Vagina (tissue), 2 donors: ENCODE data around the gene GSK3A. TPM values are rescaled to one million over a fixed set of nuclear protein-coding genes. Genes with fewer than 3 reads are reported as not detected.
A peak's percentile ranks its signal among the peaks of the same experiment; 100 is the strongest.

Source experiments
- DNase-seq, 2 donors: peaks; one replicate each; pipeline ENCODE4 v3.0.0-alpha.2; 2017; ENCODE audit errors: extremely low spot score in 2 of 2
- H3K27ac ChIP-seq: fragments of 200-600 bp; sonication (generic); one replicate; pipeline ENCODE4 v1.5.1; 2019
- H3K27me3 ChIP-seq: fragments of 200-600 bp; sonication (generic); one replicate; pipeline ENCODE4 v1.5.1; 2019
- H3K36me3 ChIP-seq, 2 donors: fragments of 200-600 bp; sonication (generic); one replicate each; pipeline ENCODE4 v1.5.1; 2017 to 2019
- H3K4me1 ChIP-seq: fragments of 200-600 bp; sonication (generic); one replicate; pipeline ENCODE4 v1.5.1; 2019
- H3K4me3 ChIP-seq, 2 donors: fragments of 200-600 bp; sonication (generic); 1 replicate in 1 of 2; 2 replicates in 1 of 2; pipeline ENCODE4 v1.5.1; 2016 to 2019
- H3K9me3 ChIP-seq: fragments of 200-600 bp; sonication (generic); one replicate; pipeline ENCODE4 v1.5.1; 2019
- POLR2A ChIP-seq, 2 donors: fragments of 450-650 bp; IDR thresholded peaks; one replicate each; pipeline ENCODE4 v1.6.1; 2017; ENCODE audit warnings: antibody characterized with exemption in 2 of 2, mild to moderate bottlenecking in 2 of 2, moderate library complexity in 2 of 2
- POLR2AphosphoS5 ChIP-seq, 2 donors: sonication (generic); formaldehyde crosslinking; IDR thresholded peaks; one replicate each; pipeline ENCODE4 v1.9.0; 2017; ENCODE audit warnings: antibody characterized with exemption in 2 of 2, mild to moderate bottlenecking in 2 of 2, low read depth in 1 of 2; ENCODE audit not compliant: insufficient read depth in 1 of 2
- intact Hi-C: fragments of 100-400 bp; cut with DNase I; formaldehyde crosslinking; loops from one replicate; pipeline ENCODE4 v1.15.1; 2023
- total RNA-seq: library from RNA; depleted of rRNA; stranded (reverse); fragments of >200 nt; gene quantifications from one replicate; pipeline ENCODE4 v1.2.3, GENCODE V29; 2016
- TF ChIP-seq, protein P1 (sequence below), 3 experiments: fragments of 450-650 bp in 2 of 3; fragments of 200-600 bp in 1 of 3; sonication (generic) in 1 of 3; IDR thresholded peaks; one replicate each; pipeline ENCODE4 v1.5.1; 2017 to 2019; ENCODE audit warnings: antibody characterized with exemption in 3 of 3, mild to moderate bottlenecking in 2 of 3, moderate library complexity in 2 of 3

Gene GSK3A
- total RNA-seq, 1 donor from 2014 or later, result 21.1 TPM

DNA sequence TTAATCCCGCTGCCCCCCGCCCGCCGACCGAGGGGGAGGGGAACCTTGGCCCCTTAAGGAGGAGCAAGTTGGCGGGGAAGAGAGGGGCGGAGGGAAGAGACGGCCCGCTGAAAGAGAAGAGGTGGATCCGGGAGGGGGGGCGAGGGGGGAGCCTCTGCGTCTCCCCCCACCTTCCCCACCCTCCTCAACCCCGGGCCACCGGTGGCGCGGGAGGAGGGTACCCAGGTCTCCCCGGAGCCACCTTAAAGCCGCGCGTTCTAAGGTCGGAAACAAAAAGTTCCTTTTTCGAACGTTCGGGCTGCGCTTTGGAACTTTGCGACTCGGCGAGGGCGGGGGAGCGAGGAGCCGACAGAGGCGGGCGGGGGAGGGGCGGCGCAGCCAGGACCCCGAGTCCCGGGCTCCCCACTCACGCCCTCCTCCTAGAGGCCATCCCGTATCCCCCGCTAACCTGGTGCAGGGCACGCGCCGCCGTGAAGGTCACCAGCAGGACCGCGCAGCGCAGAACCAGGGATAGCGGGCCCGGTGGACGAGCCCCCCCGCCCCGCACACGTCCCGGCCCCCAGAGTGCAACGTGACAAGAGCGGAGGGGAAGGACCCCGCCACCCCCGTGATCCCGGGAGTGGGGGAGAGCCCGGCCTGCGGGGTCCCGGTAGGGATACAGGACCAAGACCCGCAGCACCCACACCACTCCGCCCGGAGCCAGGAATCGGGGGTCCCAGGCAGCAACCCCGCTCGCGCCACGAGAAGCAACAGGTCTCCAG, 11.9 kb upstream of the GSK3A start:
- H3K27ac ChIP-seq, result peak overlapping the region; percentile 100
- intact Hi-C loops, result loop anchor here (2.0 kb wide), 1 partner anchor 27 kb away; no protein-coding TSS in a partner anchor
- TF ChIP-seq, protein P1, sequence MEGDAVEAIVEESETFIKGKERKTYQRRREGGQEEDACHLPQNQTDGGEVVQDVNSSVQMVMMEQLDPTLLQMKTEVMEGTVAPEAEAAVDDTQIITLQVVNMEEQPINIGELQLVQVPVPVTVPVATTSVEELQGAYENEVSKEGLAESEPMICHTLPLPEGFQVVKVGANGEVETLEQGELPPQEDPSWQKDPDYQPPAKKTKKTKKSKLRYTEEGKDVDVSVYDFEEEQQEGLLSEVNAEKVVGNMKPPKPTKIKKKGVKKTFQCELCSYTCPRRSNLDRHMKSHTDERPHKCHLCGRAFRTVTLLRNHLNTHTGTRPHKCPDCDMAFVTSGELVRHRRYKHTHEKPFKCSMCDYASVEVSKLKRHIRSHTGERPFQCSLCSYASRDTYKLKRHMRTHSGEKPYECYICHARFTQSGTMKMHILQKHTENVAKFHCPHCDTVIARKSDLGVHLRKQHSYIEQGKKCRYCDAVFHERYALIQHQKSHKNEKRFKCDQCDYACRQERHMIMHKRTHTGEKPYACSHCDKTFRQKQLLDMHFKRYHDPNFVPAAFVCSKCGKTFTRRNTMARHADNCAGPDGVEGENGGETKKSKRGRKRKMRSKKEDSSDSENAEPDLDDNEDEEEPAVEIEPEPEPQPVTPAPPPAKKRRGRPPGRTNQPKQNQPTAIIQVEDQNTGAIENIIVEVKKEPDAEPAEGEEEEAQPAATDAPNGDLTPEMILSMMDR (IDR thresholded peaks at IDR 0.05), result no peak
- peak; percentile 67 to 76 for TF ChIP-seq POLR2AphosphoS5 (IDR thresholded peaks at IDR 0.05; ENCODE audit: insufficient read depth in 1 of 2, low read depth in 1 of 2)
- H3K9me3 ChIP-seq, result no peaks in the 10 kb centered on the region
- no peaks in the 10 kb centered on the region for H3K27me3 ChIP-seq
- H3K4me1 ChIP-seq, result peaks cover 52% of the 10 kb centered on the region
- DNase-seq, result no peak
- H3K36me3 ChIP-seq, result peaks cover 0 to 6% of the 10 kb centered on the region in 2 donors
- peak overlapping the region; percentile 97 for H3K4me3 ChIP-seq

DNA sequence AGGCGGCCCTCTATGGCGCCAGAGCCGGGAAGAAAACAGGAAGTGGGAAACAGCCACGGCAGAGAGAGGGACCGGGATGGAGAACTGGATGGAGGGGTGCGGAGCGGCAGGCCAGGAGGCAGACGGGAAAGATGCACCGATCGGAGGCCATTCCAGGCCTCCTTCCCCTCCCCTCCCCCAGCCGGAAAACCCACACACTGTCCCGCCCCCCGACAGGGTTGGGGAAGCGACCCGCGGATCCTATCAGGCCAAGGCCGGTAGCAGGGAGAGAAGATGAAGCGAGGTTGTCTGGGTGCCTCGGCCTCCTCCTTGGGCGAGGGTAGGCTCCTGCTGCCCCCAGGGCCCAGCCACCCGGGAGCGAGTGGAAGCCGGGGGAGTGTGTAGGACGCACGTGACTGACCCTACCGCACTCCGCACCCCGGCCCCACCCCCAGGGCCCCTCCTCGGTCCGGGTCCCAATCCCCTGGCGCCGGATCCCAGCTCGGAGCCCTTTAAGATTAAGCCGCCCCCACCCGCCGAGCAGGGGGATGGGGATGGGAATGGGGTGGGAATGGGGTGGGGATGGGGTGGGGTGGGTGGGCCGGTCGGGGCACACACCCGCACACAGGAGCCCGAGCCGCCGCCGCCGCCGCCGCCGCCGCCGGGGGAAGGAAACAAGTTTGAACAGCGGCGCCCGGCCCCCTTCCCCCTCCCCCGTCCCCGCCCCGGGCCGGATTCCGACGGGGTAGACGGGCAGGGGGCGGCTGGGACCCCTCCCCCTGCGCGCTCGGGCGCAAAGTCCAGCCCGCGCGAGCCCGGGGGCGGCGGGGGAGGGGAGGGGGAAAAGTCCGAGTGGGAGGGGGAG, 11.1 kb upstream of the GSK3A start:
- intact Hi-C loops, result loop anchor here (2.0 kb wide), 1 partner anchor 27 kb away; no protein-coding TSS in a partner anchor
- peaks cover 52% of the 10 kb centered on the region for H3K4me1 ChIP-seq
- no peaks in the 10 kb centered on the region for H3K9me3 ChIP-seq
- H3K36me3 ChIP-seq, result peaks cover 0 to 14% of the 10 kb centered on the region in 2 donors
- no peaks in the 10 kb centered on the region for H3K27me3 ChIP-seq
- peak overlapping the region; percentile 100 for H3K27ac ChIP-seq
- DNase-seq, result no peak
- TF ChIP-seq POLR2A (IDR thresholded peaks at IDR 0.05) (peak in 1 of 2 donors; percentile 18), POLR2AphosphoS5 (IDR thresholded peaks at IDR 0.05; ENCODE audit: insufficient read depth in 1 of 2, low read depth in 1 of 2) (peak; percentile 14 to 57)
- TF ChIP-seq, protein P1 (IDR thresholded peaks at IDR 0.05), result no peak
- H3K4me3 ChIP-seq, result peak overlapping the region; percentile 97

DNA sequence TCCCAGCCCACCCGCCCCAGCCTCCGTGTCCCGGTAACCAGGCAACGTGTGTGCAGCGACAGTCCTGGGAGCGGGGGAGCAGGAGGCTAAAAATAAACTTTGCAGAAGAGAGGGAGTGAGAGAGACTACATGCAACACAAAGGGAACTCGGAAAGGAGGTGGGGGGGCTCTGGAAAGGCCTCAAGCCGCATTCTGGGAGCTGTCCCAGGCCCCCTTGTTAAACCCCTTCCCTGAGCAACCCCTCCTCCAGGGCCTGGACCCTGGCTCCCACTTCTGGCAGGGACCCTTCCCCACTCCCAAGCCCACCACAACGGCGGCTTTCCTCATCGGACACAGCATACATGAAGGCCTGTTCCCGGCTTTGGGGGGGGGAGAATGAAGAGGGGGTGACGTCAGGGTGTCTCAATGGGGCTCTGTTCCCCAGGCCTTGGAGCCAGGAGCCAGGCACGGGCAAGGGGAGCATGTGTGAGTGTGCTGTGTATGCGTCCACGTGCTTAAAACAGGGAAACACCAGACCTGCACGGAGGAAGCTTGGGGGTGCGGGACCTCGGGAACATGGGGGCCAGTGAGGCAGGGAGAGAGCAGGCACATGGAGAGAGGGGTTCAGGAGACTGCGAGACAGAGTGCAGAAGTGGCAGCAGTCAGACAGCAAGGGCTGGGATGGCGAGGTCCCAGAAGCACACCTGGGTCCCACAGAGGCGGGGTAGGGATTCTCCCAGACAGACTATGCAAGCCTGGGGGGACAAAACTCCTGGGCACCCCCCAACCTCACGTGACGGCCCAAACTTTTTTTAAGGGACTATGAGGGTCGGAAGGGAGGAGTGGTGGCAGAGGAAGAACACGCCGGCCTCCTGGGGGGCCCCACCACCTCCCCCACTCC, 10.2 kb upstream of the GSK3A start:
- H3K9me3 ChIP-seq, result no peaks in the 10 kb centered on the region
- H3K4me1 ChIP-seq, result peaks cover 52% of the 10 kb centered on the region
- DNase-seq, result no peak
- intact Hi-C loops, result no loop called here
- peak overlapping the region; percentile 97 for H3K4me3 ChIP-seq
- peaks cover 0 to 17% of the 10 kb centered on the region in 2 donors for H3K36me3 ChIP-seq
- H3K27me3 ChIP-seq, result no peaks in the 10 kb centered on the region
- peak overlapping the region; percentile 100 for H3K27ac ChIP-seq
- TF ChIP-seq POLR2AphosphoS5 (IDR thresholded peaks at IDR 0.05; ENCODE audit: insufficient read depth in 1 of 2, low read depth in 1 of 2) (no peak), POLR2A (IDR thresholded peaks at IDR 0.05) (no peak)
- TF ChIP-seq, protein P1 (IDR thresholded peaks at IDR 0.05), result no peak

DNA sequence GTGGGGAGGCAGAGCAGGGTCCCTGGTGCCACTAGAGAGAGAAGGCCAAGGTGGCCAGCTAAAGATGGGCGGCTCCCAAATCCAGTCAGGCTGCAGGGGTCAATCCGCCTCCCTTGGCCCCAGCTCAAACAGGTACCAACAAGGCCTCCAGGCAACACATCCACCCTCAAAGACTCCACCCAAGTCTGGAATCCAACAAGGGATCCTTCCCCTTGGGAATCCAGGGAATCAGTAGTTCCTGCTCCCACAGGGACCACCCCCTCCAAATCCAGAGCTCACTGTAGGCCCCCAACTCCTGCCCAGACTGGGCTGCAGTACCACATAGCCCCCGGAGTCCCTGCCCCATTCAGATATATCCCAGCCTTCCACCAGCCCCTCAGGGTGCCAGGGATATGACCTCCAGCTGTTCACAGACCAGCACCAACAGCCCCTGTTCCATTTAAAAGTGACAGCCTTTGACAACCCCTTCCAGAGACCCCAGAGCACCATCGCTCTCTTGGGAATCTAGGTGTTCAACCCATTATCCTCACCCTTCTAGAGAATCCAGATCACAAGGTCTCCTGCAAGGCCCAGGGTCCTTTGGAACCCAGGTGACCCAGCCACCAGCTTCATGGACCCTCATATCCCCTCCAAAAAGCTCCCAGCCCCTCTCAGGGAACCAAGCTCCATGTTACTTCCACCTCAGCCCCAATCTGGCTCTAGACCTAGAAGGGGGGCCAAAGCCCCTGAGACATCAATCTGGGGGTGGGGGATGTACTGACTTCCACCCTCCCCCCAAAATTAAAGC, 9.4 kb upstream of the GSK3A start:
- no peak for DNase-seq
- intact Hi-C loops, result no loop called here
- Histone ChIP-seq H3K36me3 (peaks cover 0 to 17% of the 10 kb centered on the region in 2 donors), H3K9me3 (no peaks in the 10 kb centered on the region), H3K4me3 (peak overlapping the region; percentile 97), H3K27ac (peak overlapping the region; percentile 100), H3K27me3 (no peaks in the 10 kb centered on the region), H3K4me1 (peaks cover 54% of the 10 kb centered on the region)
- TF ChIP-seq POLR2AphosphoS5 (IDR thresholded peaks at IDR 0.05; ENCODE audit: insufficient read depth in 1 of 2, low read depth in 1 of 2) (no peak), POLR2A (IDR thresholded peaks at IDR 0.05) (no peak)
- TF ChIP-seq, protein P1 (IDR thresholded peaks at IDR 0.05), result no peak
